GM12892 (cell line): Measurements from ENCODE around the gene RAG2.
A peak's percentile ranks its signal among the peaks of the same experiment; 100 is the strongest.
"Not testable (repeated sequence)": the region's sequence is repeated elsewhere in the genome, so short reads cannot be mapped to it uniquely, and the experiment has no call there.

Source experiments
- DNase-seq: peaks from one replicate; pipeline ENCODE4 v3.0.0; 2011; ENCODE audit not compliant: insufficient read length
- FAIRE-seq: peaks from 2 replicates; lab custom pipeline; 2011; peaks lifted over from hg19 to GRCh38; lab: Jason Lieb, UNC
- POLR2A ChIP-seq: IDR thresholded peaks from 2 replicates; pipeline ENCODE4 v1.6.1; 2011; ENCODE audit warnings: low read depth, low read length, control low read depth
- POLR2AphosphoS5 ChIP-seq: IDR thresholded peaks from 2 replicates; pipeline ENCODE4 v1.6.1; 2011; ENCODE audit warnings: low read depth, low read length, control low read depth
- TAF1 ChIP-seq: IDR thresholded peaks from 2 replicates; pipeline ENCODE4 v1.6.1; 2011; ENCODE audit warnings: low read depth, mild to moderate bottlenecking, control low read depth, low read length, borderline replicate concordance

The RAG2 gene

GRCh38 chr11:36566407-36567053 lies 31.5 kb downstream of the RAG2 start:
- peak; percentile 54 for FAIRE-seq
- no peak for DNase-seq
- TF ChIP-seq POLR2AphosphoS5, result no peak
- TF ChIP-seq POLR2A, result no peak
- TF ChIP-seq TAF1, result no peak

GRCh38 chr11:36565031-36565610 lies 32.9 kb downstream of the RAG2 start:
- FAIRE-seq (peak; percentile 66), DNase-seq (no peak)
- no peak for TF ChIP-seq TAF1
- TF ChIP-seq POLR2AphosphoS5, result no peak
- TF ChIP-seq POLR2A, result no peak

GRCh38 chr11:36564376-36565030 lies 33.5 kb downstream of the RAG2 start:
- FAIRE-seq (peak; percentile 84), DNase-seq (no peak)
- TF ChIP-seq POLR2A (no peak), POLR2AphosphoS5 (no peak), TAF1 (no peak)

DNA sequence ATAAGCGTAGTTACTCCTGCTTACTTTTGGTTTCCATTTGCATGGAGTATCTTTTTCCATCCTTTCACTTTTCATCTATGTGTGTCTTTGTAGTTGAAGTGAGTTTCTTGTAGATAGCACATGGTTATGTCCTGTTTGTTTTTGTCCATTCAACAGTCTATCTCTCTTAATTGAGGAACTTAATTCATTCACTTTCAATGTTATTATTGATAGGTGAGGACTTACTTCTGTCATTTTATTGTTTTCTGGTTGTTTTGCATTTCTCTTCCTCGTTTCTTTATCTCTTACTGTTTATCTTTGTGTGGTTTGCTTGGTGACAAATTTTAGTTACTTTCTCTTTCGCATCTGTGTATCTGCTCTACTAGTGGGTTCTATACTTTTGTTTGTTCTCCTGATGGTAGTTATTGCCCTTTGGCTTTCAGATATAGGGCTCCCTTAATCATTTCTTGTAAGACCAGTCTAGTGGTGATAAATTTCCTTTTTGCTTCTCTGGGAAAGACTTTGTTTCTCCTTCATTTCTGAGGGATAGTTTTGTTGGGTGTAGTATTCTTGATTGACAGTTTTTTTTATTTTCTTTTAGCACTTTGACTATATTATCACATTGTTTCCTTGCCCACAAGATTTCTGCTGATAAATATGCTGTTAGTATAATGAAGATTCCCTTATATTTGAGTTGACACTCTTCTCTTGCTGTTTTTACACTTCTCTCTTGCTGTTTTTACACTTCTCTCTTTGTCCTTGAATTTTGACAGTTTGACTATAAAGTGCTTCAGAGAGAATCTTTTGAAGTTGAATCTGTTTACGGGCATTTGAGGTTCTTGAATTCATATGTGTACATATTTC lies 39.2 kb downstream of the RAG2 start:
- DNase-seq (peak; percentile 6), FAIRE-seq (peak; percentile 50)
- TF ChIP-seq POLR2AphosphoS5 (no peak), POLR2A (no peak), TAF1 (no peak)

- TF ChIP-seq POLR2AphosphoS5 (no peak), POLR2A (no peak), TAF1 (no peak)
- no peak for DNase-seq
- FAIRE-seq, result peak; percentile 62
These were observed 40.0 kb downstream of the RAG2 start for GRCh38 chr11:36557991-36558390.

GRCh38 chr11:36557390-36557789 lies 40.6 kb downstream of the RAG2 start:
- DNase-seq, FAIRE-seq: not testable (repeated sequence)

DNA sequence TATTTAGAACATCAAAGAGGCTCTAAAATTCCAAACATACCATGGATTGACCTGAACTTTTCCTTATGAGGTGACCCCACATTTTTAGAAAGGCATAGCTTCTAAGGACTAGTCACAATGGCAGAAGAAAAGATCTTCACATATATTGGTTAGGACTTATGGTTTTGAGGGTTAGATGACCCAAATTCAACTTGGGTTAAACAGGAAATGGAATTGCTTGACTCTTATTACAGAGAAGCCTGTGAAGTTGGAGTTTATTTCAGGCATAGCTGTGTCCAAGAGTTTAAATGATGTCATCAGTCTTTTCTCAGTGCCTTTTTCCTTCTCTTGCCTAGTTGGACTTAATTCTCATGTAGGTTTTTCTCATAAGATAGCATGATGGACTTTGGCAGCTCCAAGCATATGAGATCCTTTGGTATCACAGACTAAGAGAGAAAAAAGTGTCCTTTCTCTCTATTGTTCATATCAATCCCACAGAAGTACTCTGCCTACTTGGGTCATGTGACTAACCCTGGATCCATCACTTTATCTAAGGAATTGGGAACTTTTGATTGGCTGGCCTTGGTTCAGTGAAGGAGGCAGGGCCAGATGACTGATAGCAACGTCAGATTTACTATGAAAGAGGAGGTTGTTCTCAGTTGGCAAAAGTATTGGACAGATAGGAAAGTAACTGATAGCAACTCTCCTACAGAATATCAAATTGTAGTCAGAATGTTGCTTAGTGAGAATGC lies 47.5 kb downstream of the RAG2 start:
- DNase-seq (no peak), FAIRE-seq (no peak)
- TF ChIP-seq POLR2AphosphoS5 (no peak), POLR2A (no peak), TAF1 (no peak)
